ENCODE data around the gene AFAP1L1.
"Not testable (repeated sequence)": the region's sequence is repeated elsewhere in the genome, so short reads cannot be mapped to it uniquely, and the experiment has no call there.

AFAP1L1 gene

GRCh38 chr5:149260761-149261160 is 10.9 kb upstream of the AFAP1L1 start:
- no peak for DNase-seq (ENCODE audit: extremely low read depth in 1 of 2, low read depth in 1 of 2)

DNA sequence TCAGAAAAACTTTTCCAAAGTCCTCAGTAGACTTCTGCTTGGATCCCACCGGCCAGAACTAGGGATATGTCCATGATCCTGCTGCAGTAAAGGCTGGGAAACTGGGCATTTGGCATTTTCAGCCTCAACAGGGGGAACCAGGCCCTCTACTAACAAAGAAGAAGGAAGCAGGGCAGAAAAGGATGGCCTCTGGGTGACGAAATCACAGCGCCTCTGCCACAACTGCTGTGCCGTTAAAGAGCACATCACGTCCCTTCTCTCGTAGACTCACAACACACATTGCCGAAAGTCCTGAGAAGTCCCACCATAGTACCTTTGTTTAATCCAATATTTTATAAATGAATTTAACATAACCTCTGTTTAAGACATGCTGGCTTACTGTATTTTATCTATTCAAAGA is 10.4 kb upstream of the AFAP1L1 start:
- no peak for DNase-seq (ENCODE audit: extremely low read depth in 1 of 2, low read depth in 1 of 2)

- no peak for DNase-seq (ENCODE audit: extremely low read depth in 1 of 2, low read depth in 1 of 2)
Observed at GRCh38 chr5:149262315-149262714, 9.3 kb upstream of the AFAP1L1 start.

GRCh38 chr5:149264439-149265067 is 7.1 kb upstream of the AFAP1L1 start:
- DNase-seq (ENCODE audit: extremely low read depth in 1 of 2, low read depth in 1 of 2) = peak; percentile 21 to 30

DNA sequence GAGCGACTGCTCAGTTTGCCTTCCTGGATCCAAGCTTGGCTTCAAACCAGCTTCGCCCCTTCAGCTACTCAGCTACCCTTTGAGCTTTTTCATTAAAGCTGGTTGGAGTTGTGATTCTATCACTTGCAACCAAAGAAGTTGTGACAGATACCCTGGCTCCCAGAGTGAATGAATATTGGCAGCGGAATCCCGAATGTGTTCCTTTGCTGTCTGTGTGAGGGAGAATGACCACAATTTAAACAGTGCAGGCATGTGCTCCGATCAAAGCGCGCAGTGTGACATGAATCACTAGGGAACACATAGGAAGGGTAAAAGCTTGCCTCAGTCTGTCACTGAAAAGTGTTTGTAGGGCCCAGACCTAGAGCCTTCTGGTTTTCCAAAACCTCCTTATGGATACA is 6.6 kb upstream of the AFAP1L1 start:
- no peak for DNase-seq (ENCODE audit: extremely low read depth in 1 of 2, low read depth in 1 of 2)

DNA sequence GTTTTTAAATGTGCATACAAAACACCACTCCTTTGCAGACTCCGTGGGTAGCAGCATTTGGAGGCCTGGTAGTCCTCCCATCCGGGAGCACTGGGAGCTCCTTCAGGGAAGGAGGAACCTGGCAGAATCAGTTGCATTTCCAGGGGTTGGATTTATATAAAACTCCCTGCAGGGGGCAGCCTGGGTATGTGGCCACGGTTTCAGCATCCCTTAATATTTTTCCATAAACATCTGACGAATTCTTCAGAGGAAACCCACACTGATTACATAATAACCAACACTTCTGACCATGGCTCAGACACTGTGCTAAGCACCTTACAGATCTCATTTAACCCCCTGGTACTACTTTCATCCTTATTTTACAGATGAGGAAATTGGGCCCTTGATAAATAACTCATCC is 6.1 kb upstream of the AFAP1L1 start:
- no peak for DNase-seq (ENCODE audit: extremely low read depth in 1 of 2, low read depth in 1 of 2)

- no peak for DNase-seq (ENCODE audit: extremely low read depth in 1 of 2, low read depth in 1 of 2)
Observed at GRCh38 chr5:149267241-149267973, 4.3 kb upstream of the AFAP1L1 start.

DNA sequence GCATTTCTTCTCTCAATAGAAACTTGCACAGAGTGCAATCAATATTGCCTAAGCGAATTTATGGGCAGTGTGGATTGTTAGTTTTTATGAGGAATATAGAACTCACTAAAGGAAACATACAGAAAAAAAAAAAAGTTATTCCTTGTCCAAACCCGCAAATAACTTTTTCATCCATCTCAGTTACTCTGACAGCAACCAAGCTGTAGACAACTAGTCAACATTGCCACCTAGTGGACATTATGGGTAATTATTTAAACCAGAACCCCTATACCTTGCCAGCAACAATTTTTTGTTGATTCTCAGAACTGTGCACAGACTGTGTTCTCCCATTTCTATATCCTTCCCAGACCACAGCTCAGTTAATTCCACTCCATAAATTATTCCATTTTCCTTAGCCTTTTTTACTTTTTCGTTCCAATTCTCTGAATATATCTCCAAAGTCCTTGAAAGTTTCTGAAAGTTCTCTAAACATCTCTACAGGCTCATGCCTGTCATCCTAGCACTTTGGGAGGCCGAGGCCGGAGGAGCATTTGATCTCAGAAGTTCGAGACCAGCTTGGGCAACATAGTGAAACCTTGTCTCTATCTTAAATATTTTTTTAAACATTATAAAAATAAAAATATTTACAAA is 2.6 kb upstream of the AFAP1L1 start:
- DNase-seq (ENCODE audit: extremely low read depth in 1 of 2, low read depth in 1 of 2) = no peak

GRCh38 chr5:149271195-149271715 is 404 bp upstream of the AFAP1L1 start:
- no peak for DNase-seq (ENCODE audit: extremely low read depth in 1 of 2, low read depth in 1 of 2)

DNA sequence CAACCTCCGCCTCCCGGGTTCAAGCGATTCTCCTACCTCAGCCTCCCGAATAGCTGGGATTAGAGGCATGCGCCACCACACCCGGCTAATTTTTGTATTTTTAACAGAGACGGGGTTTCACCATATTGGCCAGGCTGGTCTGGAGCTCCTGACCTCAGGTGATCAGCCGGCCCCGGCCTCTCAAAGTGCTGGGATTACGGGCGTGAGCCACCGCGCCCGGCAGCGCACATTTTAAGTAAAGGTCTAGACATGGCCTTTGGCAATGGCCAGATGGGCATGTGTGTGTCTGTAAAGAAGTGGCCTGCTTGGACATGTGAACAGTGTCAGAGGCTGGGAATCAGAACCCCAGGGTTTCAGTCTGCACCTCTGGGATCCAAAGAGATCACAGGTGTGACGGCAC is 1.1 kb downstream of the AFAP1L1 start:
- DNase-seq (ENCODE audit: extremely low read depth in 1 of 2, low read depth in 1 of 2) = not testable (repeated sequence)

- no peak for DNase-seq (ENCODE audit: extremely low read depth in 1 of 2, low read depth in 1 of 2)
Observed at GRCh38 chr5:149273237-149273636, 1.6 kb downstream of the AFAP1L1 start.

DNA sequence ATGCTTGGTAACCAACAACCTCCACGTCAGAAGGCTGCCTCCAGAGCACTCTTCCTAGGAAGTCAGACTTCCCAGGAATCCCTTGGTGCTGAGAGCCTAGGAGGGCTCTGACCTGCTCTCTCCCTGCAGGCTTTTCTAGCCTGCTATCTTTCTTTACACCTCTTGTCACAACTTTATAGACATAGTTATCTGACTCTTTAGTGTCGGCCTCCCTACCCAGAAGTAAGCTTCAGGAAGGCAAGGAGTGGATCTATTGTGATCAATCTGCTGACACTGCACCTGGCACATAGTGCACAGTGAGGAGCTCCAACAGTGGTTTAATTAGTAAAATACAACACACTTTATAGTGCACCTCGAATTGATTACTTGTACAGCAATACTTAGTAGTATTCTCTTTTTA is 2.3 kb downstream of the AFAP1L1 start:
- no peak for DNase-seq (ENCODE audit: extremely low read depth in 1 of 2, low read depth in 1 of 2)

- DNase-seq (ENCODE audit: extremely low read depth in 1 of 2, low read depth in 1 of 2) = no peak
Observed at GRCh38 chr5:149274939-149275338, 3.3 kb downstream of the AFAP1L1 start.

GRCh38 chr5:149277801-149278200 is 6.1 kb downstream of the AFAP1L1 start:
- DNase-seq (ENCODE audit: extremely low read depth in 1 of 2, low read depth in 1 of 2) = no peak

DNA sequence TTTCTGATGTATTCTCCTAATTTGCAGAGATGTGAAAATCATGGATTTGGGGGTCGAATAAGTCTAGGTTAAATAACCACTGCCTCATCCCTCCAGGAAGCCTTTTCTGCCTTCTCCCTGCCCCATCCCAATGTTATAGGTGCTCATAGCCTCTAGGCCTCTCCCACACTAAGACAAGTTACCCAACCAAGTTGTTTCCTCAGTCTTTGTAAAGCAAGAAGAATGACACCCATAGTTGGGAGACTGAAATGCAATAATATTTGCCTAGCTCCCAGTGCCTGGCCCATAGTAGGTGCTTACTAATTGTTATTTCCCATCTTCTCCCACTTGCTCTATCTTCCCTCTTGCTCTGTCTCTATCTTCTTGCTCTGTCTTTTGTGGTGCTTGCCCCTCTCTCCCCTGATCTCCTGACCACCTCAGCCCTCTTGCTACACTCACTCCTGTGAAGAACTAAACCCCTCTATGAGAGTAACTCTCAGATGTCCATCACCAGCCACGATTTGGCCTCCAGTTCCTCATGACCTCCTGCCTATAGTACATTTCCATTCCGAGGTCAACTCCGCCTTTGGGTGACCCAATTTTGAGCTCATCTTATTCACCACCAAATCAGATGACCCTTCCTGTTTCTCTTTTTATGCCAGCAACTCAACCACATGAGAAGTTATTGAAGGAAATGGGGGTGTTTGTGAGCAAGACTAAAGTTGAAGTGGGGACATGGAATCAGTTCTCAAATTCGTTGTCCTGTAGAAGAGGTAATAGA is 7.0 kb downstream of the AFAP1L1 start:
- DNase-seq (ENCODE audit: extremely low read depth in 1 of 2, low read depth in 1 of 2) = no peak

DNA sequence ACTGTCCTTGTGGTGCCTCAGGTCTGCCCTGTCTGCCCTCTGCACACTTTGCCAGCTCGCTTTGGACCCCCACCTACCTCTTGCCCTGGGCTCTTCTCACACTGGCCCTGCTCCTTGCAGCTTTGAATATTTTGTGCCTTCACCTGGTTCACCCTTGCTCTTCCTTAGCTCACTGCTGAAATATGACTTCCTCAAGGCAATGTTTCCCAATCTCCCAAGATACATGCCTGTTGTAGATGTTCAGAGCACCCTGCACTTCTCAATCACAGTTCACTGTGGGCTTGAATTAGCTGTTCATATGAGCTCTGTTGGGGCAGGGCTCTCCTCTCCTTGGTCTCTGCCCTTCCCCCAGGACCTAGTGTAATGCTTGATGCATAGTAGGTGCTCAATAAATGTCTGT is 8.0 kb downstream of the AFAP1L1 start:
- DNase-seq (ENCODE audit: extremely low read depth in 1 of 2, low read depth in 1 of 2) = no peak

GRCh38 chr5:149280124-149280523 is 8.5 kb downstream of the AFAP1L1 start:
- no peak for DNase-seq (ENCODE audit: extremely low read depth in 1 of 2, low read depth in 1 of 2)

- DNase-seq (ENCODE audit: extremely low read depth in 1 of 2, low read depth in 1 of 2) = no peak
Observed at GRCh38 chr5:149280802-149281201, 9.1 kb downstream of the AFAP1L1 start.

- DNase-seq (ENCODE audit: extremely low read depth in 1 of 2, low read depth in 1 of 2) = no peak
Observed at GRCh38 chr5:149282027-149282965, 10.6 kb downstream of the AFAP1L1 start.

- DNase-seq (ENCODE audit: extremely low read depth in 1 of 2, low read depth in 1 of 2) = no peak
Observed at GRCh38 chr5:149282966-149283332, 11.3 kb downstream of the AFAP1L1 start.
